ENCODE data around the gene MOB1B.
"Not testable (repeated sequence)": the region's sequence is repeated elsewhere in the genome, so short reads cannot be mapped to it uniquely, and the experiment has no call there.

MOB1B gene

DNA sequence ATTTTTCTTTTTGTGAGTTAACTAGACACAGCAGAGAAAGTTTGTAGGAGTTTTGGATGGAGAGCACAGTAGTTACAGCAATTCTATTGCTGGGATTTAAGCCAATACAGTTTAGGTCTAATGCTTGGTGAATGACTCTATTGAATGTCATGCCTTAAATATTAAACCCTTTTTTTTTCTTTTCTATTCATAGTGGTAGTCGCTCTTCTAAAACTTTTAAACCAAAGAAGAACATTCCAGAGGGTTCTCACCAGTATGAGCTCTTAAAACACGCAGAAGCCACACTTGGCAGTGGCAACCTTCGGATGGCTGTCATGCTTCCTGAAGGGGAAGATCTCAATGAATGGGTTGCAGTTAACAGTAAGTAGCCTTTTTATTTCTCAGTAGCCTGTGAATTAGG lies 56.5 kb downstream of the MOB1B start:
- no peak for DNase-seq

DNA sequence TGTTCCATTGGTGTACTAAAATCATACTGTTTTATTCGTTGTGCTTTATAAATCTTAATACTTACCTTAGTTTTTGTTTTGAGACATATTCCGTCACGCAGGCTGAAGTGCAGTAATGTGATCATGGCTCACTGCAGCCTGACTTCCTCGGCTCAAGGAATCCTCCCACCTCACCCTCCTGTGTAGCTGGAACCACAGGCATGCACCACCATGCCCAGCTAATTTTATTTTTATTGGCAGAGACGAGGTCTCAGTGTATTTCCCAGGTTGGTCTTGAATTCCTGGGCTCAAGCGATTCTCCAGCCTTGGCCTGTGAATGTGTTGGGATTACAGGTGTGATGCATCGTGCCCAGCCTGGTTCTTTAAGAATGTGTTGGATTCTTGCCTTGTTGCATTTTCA lies 66.9 kb downstream of the MOB1B start:
- DNase-seq: no peak

DNA sequence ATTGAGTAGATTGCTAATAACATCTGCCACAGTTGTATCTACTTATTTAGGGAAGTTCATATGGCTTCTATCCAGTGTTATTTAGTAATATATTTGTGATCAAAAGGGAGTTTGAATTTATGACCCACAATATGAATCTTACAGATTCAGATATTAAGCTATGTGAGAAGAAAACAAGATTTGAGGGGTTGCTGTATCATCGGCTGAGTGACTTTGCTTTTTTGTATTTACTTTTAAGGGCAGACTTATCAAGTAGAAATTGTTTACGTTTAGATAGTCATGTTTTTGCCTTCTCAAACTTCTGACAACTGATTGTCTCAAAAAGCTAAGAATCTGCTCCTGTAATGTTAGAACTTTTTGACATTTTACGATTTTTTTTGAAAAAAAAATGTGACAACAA lies 74.1 kb downstream of the MOB1B start:
- DNase-seq: no peak

DNA sequence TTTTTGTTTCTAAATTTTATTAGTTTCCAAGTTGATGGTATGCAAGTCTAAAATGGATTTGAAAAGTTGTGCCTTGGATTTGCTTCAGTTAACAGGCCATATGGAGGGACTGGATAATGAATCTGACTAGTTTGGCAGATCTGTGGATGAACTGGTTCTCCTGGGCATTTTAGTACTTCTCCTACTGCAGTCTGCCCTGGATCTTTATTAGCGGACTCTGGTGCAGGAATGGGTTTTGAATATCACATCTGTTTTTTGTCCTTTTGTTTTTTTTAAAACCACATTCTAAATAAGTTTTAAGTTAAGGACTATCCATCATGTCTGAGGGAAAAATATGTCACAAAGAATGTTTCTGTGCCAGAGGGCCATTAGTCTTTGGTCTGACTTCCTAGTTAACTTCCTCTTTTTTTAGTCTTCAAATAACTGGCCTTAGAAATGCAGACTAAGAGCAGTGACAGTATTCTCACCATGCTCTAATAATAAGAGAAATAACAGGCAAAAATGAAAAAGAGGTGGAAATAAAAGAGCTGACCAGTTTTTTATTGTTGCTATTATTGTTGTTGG lies 77.4 kb downstream of the MOB1B start:
- no peak for DNase-seq

DNA sequence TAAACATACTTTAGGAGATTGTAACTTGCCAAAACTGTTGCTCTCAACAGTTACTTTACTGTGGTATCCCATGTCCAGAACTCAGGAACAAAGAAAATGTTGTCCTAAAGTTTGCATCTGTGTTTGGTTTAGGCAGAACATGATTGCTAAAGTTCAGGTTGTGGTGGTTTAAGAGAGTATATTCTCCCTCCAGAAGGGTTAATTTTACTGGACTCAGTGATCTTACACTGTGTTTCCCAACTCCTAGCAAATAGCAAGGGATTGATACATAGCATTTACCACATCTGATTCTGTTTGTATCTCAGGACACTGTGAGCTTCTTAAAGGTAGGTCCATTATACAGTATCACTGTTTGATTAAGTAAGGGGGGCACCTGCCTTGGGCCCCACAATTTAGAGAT lies 78.0 kb downstream of the MOB1B start:
- no peak for DNase-seq

DNA sequence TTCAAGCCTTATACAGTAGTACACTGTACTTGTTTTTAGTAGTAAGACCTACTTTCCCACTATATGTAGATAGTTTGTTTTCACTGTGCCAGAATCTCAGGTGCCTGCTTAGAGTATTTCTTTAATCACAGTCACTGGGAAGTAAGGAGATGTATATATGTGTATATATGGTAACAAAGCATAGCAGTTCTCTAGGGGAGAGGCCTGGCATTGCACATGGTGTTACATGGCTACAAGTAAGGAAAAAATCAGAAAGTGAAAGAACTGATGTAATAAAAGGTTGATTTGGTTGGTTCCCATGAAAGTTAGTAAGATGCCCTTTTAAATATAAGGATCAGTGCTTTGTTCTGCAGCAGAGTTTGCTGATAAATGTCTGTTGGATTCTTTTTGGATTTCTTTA lies 81.9 kb downstream of the MOB1B start:
- DNase-seq: no peak

DNA sequence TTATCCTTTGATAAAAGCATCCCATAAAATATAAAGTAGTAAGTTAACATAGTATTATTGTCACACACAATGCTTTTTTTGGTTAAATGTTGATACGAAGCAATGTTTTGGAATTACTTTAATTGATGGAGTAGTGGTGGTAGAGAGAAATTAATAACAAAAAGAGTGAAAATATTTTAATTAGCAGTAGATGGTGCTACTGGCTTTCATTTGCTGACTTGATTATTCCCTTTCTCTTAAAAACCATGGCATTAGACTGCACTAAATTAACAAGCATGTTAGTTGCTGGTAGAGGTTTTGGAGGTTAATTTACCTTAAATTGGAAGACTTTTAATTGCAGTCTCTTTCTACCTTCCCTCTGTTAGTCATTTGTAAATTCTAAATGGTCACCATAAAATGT lies 82.4 kb downstream of the MOB1B start:
- no peak for DNase-seq

DNA sequence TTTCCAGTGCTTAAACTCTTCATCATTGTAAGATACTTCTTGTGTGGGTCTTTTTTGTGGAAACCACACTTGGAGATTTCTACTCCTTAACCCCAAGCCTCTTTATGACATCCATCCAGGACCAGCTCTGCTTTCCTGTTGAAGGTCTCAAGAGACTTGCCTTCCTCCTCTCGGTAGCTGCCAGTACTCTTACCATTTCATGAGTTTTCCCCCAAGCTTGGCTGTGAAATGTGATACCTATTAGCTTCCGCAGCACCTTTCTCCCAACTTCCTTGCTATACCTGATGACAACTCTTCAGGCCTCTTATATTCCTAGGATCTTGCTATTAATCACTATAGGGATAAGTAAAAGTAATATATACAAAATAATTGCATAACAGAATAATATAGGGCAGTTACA lies 89.4 kb downstream of the MOB1B start:
- DNase-seq: no peak

DNA sequence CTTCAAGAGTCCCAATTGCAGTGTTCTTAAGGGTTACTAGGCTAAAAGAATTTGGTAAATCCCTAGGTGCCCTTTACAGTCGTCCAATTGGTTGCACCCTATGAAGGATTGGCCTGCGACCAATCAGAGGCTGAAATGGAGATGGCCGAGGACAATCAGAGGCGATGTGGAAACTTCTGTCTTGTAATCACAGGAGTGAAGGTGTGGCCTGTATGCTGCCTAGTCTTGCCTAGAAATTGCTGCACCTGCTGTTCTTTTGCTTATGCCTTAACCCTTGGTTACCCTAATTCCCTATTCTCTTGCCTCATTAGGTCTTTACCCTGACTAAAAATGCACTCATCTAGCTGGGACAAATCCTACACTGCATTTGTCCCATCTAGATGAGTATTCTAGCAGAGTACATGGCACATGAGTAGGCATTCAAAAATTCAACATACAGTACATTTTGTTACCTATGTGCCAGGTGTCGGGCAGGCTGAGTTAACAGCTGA lies 90.3 kb downstream of the MOB1B start:
- DNase-seq: no peak

DNA sequence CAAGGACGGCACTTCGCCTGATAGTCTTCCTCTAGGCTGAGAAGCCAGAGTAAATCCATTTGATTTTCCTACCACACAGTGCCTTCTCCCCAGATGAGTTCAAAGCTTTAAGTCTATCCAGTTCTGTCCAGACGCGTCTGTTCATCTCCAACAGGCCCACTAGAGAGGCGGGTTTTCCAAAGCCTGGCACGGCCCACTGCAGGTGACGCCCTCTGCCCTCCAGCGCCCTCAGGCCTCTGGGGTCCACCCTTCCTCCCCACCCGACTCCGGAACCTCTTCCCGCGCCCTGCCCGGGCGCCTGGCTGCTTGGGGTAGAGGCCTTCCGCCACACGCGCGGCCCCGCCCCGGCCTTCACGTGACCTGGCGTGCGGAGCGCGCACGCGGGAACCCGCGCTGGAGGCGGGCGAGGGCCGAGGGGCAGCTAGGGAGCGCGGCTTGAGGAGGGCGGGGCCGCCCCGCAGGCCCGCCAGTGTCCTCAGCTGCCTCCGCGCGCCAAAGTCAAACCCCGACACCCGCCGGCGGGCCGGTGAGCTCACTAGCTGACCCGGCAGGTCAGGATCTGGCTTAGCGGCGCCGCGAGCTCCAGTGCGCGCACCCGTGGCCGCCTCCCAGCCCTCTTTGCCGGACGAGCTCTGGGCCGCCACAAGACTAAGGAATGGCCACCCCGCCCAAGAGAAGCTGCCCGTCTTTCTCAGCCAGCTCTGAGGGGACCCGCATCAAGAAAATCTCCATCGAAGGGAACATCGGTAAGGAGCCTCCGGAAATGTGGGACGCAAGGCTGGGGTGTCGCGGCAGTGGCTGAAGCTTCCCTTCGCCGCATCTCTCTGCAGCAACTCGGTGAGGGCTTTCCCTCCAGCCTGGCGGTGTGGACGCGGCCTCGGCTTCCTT lies 91.3 kb downstream of the MOB1B start, which contains the start of gene DCK:
DCK (plus strand) TSS at position 469 of the 888 bp plus-strand sequence; CDS start at position 656, 187 bp downstream.
- peak; percentile 93 for DNase-seq

DNA sequence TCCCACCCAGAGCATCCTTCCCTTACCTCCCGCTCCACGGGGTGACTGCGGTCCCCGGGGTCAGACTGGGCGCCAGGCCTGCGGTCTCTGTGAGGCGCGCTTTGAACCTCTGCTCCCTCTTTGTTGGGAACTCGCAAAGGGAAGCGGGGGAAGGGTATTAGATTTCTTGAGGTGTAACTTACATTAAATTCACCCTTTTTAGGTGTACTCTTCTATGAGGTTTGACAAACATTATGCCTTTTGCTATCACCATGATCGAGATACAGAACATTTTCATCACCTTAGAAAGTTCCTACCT lies 91.8 kb downstream of the MOB1B start:
- no peak for DNase-seq

DNA sequence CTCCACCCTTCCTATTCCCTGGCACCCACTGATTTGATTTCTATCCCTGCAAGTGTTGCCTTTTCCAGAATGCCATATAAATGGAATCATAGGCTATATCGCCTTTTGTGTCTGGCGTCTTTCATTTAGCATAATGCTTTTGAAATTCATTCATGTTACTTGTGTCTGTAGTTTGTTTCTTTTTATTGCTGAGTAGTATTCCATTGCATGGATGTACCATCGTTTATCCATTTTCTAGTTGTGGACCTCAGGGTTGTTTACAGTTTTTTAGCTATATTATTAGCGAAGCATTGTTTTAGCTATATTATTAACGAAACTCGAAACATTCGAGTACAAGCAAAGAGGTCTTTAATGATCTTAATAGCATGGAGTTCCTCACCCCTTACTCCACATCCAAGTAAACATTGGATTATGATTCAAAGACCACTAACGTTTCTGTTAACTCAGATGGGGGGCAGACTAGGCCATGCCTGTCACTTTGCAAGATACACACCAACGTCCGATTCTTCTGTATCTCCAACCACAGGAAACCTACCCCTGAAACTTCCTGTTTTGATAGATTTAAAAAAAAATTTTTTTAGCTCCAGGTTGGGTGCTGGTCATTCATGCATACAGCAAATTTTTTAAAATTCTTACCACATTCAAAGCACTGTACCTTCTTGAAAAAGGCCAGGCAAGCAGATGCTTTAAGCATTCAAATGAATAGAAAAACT lies 92.4 kb downstream of the MOB1B start:
- no peak for DNase-seq

DNA sequence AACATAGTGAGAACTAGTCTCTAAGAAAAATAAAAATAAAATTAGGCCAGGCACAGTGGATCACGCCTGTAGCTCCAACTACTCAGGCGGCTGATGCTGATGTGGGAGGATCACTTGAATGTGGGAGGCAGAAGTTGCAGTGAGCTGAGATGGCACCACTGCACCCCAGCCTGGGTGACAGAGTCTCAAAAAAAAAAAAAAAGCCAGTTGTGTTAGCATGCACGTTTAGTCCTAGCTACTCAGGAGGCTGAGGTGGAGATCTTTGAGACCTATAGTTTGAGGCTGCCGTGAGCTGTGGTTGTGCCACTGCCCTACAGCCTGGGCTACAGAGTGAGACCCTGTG lies 93.8 kb downstream of the MOB1B start:
- no peak for DNase-seq

DNA sequence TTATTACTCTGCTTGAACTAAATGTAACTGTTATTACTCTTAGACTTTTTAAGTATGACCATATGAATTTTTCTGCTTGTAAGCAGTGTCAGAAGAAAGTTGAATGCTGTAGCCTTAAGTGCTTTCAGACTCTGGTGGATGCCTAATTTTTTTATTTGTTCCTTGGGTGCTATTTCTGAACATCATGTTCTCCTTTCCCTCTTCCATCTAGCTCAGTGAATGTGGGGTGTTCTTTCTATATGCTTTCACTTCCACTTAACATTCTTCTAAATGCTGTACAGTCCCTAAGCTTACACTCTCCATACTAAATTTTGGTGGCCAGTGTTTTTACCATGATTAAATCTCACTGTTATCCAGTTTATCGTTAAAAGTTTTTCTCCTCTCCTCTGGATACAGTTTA lies 94.9 kb downstream of the MOB1B start:
- DNase-seq: no peak

DNA sequence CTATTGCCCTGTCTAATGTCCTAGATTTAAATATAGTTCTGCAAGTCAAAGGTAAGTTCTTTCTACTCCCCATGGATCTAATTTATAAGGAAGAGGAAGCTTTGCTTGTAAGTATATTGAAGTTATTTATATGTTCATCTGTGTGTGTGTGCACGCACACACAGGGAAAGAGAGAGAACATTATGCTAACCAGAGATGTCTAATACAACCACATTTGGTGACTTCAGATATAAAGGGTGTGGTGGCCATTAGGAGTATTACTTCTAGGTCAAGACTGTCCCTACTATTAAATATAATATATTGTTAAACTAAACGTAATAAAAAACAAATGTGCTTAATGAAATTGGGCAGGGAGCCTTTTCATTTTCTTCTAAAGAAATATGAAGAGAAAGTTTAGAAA lies 95.4 kb downstream of the MOB1B start:
- DNase-seq: no peak

DNA sequence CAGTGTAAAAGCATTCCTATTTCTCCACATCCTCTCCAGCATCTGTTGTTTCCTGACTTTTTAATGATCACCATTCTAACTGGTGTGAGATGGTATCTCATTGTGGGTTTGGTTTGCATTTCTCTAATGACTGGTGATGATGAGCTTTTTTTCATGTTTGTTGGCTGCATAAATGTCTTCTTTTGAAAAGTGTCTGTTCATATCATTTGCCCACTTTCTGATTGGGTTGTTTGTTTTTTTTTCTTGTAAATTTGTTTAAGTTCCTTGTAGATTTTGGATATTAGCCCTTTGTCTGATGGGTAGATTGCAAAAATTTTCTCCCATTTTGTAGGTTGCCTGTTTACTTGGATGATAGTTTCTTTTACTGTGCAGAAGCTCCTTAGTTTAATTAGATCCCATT lies 97.5 kb downstream of the MOB1B start:
- DNase-seq: not testable (repeated sequence)

DNA sequence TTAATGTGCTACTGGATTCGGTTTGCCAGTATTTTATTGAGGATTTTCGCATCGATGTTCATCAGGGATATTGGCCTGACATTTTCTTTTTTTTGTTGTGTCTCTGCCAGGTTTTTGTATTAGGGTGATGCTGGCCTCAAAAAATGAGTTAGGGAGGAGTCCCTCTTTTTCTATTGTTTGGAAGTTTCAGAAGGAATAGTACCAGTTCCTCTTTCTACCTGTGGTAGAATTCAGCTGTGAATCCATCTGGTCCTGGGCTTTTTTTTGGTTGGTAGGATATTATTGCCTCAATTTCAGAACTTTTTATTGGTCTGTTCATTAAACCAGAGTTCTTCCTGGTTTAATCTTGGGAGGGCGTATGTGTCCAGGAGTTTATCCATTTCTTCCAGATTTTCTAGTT lies 99.2 kb downstream of the MOB1B start:
- not testable (repeated sequence) for DNase-seq

DNA sequence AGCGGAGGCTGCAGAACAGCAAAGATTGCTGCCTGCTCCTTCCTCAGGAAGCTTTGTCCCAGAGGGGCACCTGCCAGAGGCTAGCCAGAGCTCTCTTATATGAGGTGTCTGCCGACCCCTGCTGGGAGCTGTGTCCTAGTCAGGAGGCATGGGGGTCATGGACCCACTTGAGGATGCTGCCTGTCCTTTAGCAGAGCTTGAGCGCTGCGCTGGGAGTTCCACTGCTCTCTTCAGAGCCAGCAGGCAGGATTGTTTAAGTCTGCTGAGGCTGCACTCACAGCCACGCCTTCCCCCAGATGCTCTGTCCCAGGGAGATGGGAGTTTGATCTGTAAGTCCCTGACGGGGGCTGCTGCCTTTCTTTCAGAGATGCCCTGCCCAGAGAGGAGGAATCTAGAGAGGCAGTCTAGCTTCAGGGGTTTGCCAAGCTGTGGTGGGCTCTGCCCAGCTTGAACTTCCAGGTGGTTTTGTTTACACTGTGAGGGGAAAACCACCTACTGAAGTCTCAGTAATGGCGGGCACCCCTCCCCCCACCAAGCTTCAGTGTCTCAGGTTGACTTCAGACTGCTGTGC lies 102.2 kb downstream of the MOB1B start:
- peak; percentile 78 for DNase-seq

DNA sequence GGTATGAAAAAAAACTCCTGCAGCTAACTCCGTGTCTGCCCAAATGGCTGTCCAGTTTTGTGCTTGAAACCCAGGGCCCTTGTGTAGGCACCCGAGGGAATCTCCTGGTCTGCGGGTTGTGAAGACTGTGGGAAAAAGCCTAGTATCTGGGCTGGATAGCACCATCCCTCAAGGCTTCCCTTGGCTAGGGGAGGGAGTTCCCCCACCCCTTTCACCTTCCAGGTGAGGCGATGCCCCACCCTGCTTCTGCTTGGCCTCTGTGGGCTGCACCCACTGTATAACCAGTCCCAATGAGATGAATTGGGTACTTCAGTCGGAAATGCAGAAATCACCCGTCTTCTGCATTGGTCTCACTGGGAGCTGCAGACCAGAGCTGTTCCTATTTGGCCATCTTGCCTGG lies 102.9 kb downstream of the MOB1B start:
- not testable (repeated sequence) for DNase-seq

DNA sequence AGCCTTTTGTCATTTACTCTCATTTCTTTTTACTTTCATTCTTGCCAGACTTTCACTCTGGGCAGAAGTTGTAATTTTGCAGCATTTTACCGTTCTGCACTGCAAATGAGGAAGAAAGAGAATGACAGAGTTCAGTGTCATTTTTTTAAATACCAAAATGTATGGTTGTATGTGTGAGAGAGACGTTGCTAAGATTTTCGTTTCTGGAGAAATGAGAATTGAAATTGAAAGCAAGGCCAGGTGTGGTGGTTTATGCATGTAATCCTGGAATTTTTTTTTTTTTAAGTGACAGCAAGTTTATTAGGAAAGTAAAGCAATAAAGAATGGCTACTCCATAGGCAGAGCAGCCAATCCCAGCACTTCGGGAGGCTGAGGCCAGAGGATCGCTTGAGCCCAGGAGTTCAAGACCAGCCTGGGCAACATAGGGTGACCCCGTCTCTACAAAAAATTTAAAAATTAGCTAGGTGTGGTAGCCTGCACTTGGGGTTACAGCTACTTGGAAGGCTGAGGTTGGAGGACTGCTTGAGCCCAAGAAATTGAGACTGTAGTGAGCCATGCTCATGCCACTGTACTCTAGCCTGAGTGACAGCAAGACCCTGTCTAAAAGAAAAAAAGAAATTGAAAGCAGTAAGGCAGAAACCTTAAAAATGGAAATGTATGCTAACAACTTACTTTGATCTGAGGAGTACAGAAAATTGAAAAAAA lies 104.2 kb downstream of the MOB1B start:
- no peak for DNase-seq

DNA sequence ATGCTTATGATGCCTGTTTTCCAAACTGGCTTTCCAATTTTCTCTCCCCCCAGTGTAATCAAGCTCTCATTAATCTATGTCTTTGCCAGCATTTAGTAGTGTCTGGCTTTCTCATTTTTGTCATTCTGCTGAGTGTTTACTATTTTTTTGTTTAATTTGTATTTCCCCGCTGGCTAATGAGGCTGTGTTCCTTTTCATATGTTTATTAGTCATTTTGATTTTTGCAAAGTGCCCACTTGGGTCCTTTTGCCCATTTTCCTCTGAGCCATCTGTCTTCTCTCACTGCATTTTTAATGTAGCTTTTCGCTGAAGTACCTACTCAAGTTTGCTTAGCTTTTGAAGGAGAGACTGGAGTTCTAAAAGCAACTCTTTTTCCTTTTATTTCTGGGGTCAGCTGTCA lies 106.0 kb downstream of the MOB1B start:
- no peak for DNase-seq

DNA sequence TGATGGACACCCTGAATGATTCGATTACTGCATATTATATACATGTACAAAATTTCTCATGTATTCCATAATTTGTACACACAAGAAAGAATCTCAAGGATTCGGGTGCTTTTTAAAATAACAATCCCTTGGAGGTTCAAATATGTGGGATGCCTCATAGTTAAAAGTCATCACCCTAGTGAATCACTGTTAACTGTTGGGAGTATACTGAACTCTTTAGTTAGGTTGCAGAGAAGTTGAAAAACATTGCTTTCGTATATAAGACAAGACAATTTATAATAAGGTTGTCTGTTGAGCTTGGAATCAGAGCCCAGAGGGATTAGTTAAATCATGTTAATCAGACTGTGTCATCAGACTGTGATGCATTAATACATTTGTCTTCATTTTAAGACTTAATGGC lies 106.9 kb downstream of the MOB1B start:
- DNase-seq: no peak

All from activated CD8-positive, alpha-beta memory T cell treated with anti-CD3 and anti-CD28 coated beads for 24 hours (primary cell).